ENCODE results near the gene GSN. TPM values are rescaled to one million over a fixed set of nuclear protein-coding genes. Genes with fewer than 3 reads are reported as not detected.

The GSN gene
- total RNA-seq, 1 experiment from 2014 or later, result 137 TPM

- DNase-seq (ENCODE audit: low spot score), result no peak
Measured at GRCh38 chr9:121372239-121373010, 104.5 kb downstream of the GSN start.

- no peak for DNase-seq (ENCODE audit: low spot score)
Measured at GRCh38 chr9:121373011-121373729, 105.2 kb downstream of the GSN start.

GRCh38 chr9:121376214-121376830 lies 108.4 kb downstream of the GSN start:
- no peak for DNase-seq (ENCODE audit: low spot score)

GRCh38 chr9:121380846-121381245 lies 112.9 kb downstream of the GSN start:
- no peak for DNase-seq (ENCODE audit: low spot score)

Other genes with a start within 250 kb of the GSN start
- gene C5, start 217.9 kb upstream of the GSN start, total RNA-seq (2014; rRNA removed; shearing (Covaris generic)), result 3.6 and 4.5 TPM in 2 replicates
- gene CNTRL, start 193.2 kb upstream of the GSN start, total RNA-seq (2014; rRNA removed; shearing (Covaris generic)), result 7.9 and 8.6 TPM in 2 replicates
- 27.1 and 30.7 TPM in 2 replicates for gene RAB14, start 66.3 kb upstream of the GSN start, total RNA-seq (2014; rRNA removed; shearing (Covaris generic))
- 38.2 and 47.0 TPM in 2 replicates for gene STOM, start 102.1 kb downstream of the GSN start, total RNA-seq (2014; rRNA removed; shearing (Covaris generic))
- gene GGTA1, start 231.7 kb downstream of the GSN start, total RNA-seq (2014; rRNA removed; shearing (Covaris generic)), result 0.35 TPM in 1 of 2 replicates, not detected in the other

Measured in H4 (cell line).